ENCODE data around the gene RAPGEF1.

RAPGEF1 gene

DNA sequence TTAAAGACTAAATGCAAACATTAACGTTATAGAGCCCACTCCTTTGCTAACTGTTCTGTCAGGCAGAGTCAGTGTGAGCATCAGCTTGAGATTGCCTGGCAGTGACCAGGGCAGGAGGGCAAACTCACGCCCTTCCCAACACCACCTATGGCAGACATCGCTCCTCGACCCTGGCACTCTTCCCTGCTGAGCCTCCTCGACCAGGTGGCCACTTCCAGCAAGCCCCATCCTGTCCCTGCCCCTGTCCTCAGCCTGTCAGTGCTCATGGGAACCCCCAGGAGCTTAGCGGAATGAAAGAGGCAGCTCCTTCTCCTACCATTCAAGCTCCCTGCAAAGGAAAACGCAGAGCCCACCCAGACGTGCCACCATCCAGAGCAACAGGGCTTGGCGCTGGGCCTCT is 152.5 kb downstream of the RAPGEF1 start:
- DNase-seq (ENCODE audit: low read depth): no peak

DNA sequence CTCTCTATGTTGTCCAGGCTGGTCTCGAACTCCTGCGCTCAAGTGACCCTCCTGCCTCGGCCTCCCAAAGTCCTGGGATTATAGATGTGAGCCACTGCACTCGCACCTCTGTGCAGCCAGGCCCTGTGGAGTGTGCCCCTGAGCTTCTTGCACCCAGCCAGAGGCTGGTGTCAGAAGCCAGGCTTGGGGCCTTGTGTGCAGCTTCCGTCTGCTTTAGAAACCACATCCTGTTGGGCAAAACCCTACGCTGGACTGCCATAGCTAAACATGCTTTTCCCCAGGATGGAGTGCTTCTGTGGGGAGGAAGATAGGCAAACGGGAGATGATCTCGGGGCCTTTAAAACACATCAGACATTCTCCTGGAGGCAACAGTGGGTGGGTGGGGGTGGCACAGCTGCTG is 154.5 kb downstream of the RAPGEF1 start:
- no peak overlapping the region for H3K4me3 ChIP-seq (ENCODE audit: low read depth, low read length)
- TF ChIP-seq, protein P1, sequence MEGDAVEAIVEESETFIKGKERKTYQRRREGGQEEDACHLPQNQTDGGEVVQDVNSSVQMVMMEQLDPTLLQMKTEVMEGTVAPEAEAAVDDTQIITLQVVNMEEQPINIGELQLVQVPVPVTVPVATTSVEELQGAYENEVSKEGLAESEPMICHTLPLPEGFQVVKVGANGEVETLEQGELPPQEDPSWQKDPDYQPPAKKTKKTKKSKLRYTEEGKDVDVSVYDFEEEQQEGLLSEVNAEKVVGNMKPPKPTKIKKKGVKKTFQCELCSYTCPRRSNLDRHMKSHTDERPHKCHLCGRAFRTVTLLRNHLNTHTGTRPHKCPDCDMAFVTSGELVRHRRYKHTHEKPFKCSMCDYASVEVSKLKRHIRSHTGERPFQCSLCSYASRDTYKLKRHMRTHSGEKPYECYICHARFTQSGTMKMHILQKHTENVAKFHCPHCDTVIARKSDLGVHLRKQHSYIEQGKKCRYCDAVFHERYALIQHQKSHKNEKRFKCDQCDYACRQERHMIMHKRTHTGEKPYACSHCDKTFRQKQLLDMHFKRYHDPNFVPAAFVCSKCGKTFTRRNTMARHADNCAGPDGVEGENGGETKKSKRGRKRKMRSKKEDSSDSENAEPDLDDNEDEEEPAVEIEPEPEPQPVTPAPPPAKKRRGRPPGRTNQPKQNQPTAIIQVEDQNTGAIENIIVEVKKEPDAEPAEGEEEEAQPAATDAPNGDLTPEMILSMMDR (IDR thresholded peaks at IDR 0.05; ENCODE audit: control insufficient read depth, extremely low read depth, insufficient read depth): no peak
- no peak for DNase-seq (ENCODE audit: low read depth)

More for the DNA sequence above, 152.5 kb downstream of the RAPGEF1 start:
- TF ChIP-seq, protein P1 (IDR thresholded peaks at IDR 0.05; ENCODE audit: control insufficient read depth, extremely low read depth, insufficient read depth): no peak
- H3K4me3 ChIP-seq (ENCODE audit: low read depth, low read length): no peak overlapping the region

DNA sequence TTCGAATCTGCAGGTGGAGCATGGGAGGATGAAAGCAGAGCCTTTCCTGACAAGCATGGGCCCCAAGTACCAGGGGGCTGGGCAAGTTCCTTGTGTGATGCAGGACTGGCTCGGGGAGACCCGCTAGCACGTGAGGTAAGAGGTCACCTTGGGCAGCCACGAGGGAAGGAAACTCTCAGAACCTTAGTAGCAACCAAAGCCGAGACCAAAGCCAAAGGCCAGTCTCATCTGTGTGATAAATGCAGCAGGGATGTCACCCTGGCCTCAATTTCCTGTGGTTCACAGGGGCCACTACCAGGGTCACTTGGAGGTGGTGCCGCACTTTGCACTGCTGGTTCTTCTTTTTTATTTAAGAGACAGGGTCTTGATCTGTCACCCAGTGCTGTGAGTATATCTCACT is 155.0 kb downstream of the RAPGEF1 start:
- DNase-seq (ENCODE audit: low read depth): no peak
- TF ChIP-seq, protein P1 (IDR thresholded peaks at IDR 0.05; ENCODE audit: control insufficient read depth, extremely low read depth, insufficient read depth): no peak
- no peak overlapping the region for H3K4me3 ChIP-seq (ENCODE audit: low read depth, low read length)

DNA sequence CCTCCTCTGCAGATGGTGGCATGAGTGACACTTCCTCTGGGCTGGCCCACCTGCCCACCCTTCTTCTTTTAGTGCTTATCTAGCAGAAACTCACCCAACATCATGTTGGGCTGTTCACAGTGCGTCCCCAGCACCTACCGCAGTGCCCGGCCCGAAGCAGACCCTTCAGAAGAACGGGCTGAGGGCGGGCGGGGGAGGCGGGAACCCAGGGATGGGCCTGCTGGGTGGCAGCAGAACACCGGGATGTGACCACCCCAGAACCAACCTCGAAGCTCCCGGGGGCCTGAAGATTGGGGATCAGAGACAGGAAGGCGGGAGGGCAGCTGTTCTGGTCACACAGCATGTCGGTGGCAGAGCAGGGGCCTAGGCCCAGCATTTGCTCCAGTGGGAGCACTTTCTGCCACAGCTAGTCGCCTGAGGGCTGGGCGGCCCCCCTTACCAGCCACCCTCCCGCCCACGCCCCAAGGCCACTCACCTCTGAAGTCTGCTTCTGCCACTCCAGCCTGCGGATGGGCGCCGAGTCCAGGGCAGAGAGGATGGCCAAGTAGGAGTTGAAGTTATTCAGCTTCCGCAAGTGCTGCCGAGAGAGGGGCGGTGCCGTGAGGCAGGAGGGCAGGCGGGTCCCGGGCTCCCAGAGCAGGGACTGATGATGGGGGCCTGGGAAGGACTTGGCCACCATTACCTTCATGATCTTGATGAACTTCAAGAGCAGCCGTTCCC is 155.9 kb downstream of the RAPGEF1 start:
- DNase-seq (ENCODE audit: low read depth): no peak
- no peak overlapping the region for H3K4me3 ChIP-seq (ENCODE audit: low read depth, low read length)
- TF ChIP-seq, protein P1 (IDR thresholded peaks at IDR 0.05; ENCODE audit: control insufficient read depth, extremely low read depth, insufficient read depth): no peak

DNA sequence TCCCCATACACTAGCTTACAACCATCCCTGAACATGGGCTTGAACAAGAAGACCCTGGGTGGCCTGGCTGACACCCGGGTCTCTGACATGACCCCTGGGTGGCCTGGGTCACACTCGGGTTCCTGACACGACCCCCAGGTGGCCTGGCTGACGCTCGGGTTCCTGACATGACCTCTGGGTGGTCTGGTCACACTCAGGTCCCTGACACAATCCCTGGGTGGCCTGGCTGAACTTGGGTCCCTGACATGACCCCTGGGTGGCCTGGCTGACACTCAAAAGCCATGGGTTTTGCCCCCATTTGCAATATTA is 156.6 kb downstream of the RAPGEF1 start:
- H3K4me3 ChIP-seq (ENCODE audit: low read depth, low read length): no peak overlapping the region
- TF ChIP-seq, protein P1 (IDR thresholded peaks at IDR 0.05; ENCODE audit: control insufficient read depth, extremely low read depth, insufficient read depth): no peak
- DNase-seq (ENCODE audit: low read depth): no peak

DNA sequence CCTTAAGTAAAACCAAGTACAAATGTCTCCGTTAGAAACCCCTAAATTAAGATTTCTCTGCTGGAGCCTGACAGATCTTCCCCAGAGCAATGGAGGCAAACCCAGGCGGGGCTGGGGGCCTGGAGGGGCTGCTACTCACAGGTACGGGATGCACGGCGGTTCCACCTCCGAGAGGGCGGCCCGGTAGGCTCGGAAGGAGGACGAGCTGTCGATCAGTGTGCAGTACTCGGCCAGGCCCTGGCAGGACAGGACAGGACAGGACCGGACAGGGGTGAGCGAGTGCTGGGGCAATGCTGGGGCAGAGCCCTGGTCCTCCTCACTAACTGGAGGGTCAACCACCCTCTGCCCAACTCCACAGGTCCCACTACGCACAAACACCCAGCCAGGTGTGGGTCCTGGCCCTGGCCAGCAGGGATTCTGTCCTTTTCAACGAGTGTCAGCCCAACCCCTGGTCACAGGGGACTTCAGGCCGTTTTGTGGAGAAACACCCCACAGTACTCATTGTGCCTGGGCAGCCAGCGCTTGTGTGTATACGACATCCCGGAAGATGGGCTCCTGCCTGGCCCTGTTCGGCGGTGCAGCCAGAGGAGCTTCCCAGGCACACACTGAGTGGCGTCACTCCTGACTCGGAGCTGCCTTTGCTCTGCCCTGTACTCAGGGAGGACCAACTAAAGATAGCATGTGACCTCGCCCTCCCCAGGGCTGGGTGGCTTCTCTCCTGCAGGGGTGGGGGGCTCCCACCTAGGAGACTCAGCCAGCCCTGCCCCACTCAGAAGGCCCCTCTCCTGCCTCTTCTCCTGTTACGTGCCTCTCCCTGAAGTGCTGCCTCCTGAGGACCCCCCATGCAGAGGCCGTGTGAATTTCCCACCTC is 157.2 kb downstream of the RAPGEF1 start:
- TF ChIP-seq, protein P1 (IDR thresholded peaks at IDR 0.05; ENCODE audit: control insufficient read depth, extremely low read depth, insufficient read depth): no peak
- no peak for DNase-seq (ENCODE audit: low read depth)
- no peak overlapping the region for H3K4me3 ChIP-seq (ENCODE audit: low read depth, low read length)
